Vagina (tissue), 2 donors: ENCODE data around the gene ZDHHC12.

Source experiments
- CTCF ChIP-seq, 3 experiments: fragments of 450-650 bp in 2 of 3; fragments of 200-600 bp in 1 of 3; sonication (generic) in 1 of 3; IDR thresholded peaks; one replicate each; pipeline ENCODE4 v1.5.1; 2017 to 2019; ENCODE audit warnings: antibody characterized with exemption in 3 of 3, mild to moderate bottlenecking in 2 of 3, moderate library complexity in 2 of 3
- POLR2AphosphoS5 ChIP-seq, 2 donors: sonication (generic); formaldehyde crosslinking; IDR thresholded peaks; one replicate each; pipeline ENCODE4 v1.9.0; 2017; ENCODE audit warnings: antibody characterized with exemption in 2 of 2, mild to moderate bottlenecking in 2 of 2, low read depth in 1 of 2; ENCODE audit not compliant: insufficient read depth in 1 of 2

- TF ChIP-seq CTCF (IDR thresholded peaks at IDR 0.05) (no peak), POLR2AphosphoS5 (IDR thresholded peaks at IDR 0.05; ENCODE audit: insufficient read depth in 1 of 2, low read depth in 1 of 2) (no peak)
Observed at GRCh38 chr9:128719919-128720605, 3.9 kb downstream of the ZDHHC12 start.
